HL-60 (cell line): Measurements from ENCODE around the gene RBMS3.

ENCODE experiments used
- GABPA ChIP-seq: IDR thresholded peaks from 2 replicates; pipeline ENCODE4 v1.6.1; 2012; ENCODE audit warnings: low read depth
- POLR2AphosphoS5 ChIP-seq: IDR thresholded peaks from 2 replicates; pipeline ENCODE4 v1.6.1; 2012; ENCODE audit warnings: low read depth
- REST ChIP-seq: IDR thresholded peaks from 2 replicates; pipeline ENCODE4 v1.6.1; 2012; ENCODE audit warnings: low read depth; ENCODE audit not compliant: insufficient replicate concordance
- SPI1 ChIP-seq: IDR thresholded peaks from 2 replicates; pipeline ENCODE4 v1.6.1; 2012; ENCODE audit warnings: low read depth, mild to moderate bottlenecking, borderline replicate concordance
- TF ChIP-seq, protein P1 (sequence below): IDR thresholded peaks from one replicate; pipeline ENCODE4 v1.5.1; 2011; ENCODE audit warnings: low read length, control low read depth, inconsistent platforms; ENCODE audit not compliant: insufficient read depth

GRCh38 chr3:29374226-29374625, 93.4 kb downstream of the RBMS3 start:
- TF ChIP-seq, protein P1, sequence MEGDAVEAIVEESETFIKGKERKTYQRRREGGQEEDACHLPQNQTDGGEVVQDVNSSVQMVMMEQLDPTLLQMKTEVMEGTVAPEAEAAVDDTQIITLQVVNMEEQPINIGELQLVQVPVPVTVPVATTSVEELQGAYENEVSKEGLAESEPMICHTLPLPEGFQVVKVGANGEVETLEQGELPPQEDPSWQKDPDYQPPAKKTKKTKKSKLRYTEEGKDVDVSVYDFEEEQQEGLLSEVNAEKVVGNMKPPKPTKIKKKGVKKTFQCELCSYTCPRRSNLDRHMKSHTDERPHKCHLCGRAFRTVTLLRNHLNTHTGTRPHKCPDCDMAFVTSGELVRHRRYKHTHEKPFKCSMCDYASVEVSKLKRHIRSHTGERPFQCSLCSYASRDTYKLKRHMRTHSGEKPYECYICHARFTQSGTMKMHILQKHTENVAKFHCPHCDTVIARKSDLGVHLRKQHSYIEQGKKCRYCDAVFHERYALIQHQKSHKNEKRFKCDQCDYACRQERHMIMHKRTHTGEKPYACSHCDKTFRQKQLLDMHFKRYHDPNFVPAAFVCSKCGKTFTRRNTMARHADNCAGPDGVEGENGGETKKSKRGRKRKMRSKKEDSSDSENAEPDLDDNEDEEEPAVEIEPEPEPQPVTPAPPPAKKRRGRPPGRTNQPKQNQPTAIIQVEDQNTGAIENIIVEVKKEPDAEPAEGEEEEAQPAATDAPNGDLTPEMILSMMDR = no peak
- TF ChIP-seq POLR2AphosphoS5 (no peak), GABPA (no peak), REST (no peak), SPI1 (no peak)
